Neural progenitor cell (in vitro differentiated cells): Measurements from ENCODE around the gene RPS24.

Source experiments
- EZH2 ChIP-seq: fragments of 200-600 bp; sonication (generic); IDR thresholded peaks from 2 replicates; pipeline ENCODE4 v1.6.1; 2017; ENCODE audit warnings: antibody characterized with exemption, mild to moderate bottlenecking, moderate library complexity
- EZH2phosphoT487 ChIP-seq: fragments of 200-600 bp; sonication (generic); IDR thresholded peaks from 2 replicates; pipeline ENCODE4 v1.6.1; 2017; ENCODE audit warnings: antibody characterized with exemption
- TF ChIP-seq, protein P1 (sequence below): fragments of 200-600 bp; sonication (generic); IDR thresholded peaks from 2 replicates; pipeline ENCODE4 v1.5.1; 2017; ENCODE audit warnings: antibody characterized with exemption, mild to moderate bottlenecking

GRCh38 chr10:78049851-78050250 is 16.2 kb downstream of the RPS24 start:
- TF ChIP-seq, protein P1, sequence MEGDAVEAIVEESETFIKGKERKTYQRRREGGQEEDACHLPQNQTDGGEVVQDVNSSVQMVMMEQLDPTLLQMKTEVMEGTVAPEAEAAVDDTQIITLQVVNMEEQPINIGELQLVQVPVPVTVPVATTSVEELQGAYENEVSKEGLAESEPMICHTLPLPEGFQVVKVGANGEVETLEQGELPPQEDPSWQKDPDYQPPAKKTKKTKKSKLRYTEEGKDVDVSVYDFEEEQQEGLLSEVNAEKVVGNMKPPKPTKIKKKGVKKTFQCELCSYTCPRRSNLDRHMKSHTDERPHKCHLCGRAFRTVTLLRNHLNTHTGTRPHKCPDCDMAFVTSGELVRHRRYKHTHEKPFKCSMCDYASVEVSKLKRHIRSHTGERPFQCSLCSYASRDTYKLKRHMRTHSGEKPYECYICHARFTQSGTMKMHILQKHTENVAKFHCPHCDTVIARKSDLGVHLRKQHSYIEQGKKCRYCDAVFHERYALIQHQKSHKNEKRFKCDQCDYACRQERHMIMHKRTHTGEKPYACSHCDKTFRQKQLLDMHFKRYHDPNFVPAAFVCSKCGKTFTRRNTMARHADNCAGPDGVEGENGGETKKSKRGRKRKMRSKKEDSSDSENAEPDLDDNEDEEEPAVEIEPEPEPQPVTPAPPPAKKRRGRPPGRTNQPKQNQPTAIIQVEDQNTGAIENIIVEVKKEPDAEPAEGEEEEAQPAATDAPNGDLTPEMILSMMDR = no peak
- no peak for TF ChIP-seq EZH2phosphoT487
- no peak for TF ChIP-seq EZH2
